GM18499 (cell line): ENCODE results near the gene SCARF1.

Source experiments
- ATAC-seq: cut with Tn5 transposase; IDR thresholded peaks from one replicate; pipeline ENCODE4 v1.9.1; 2021; ENCODE audit warnings: moderate number of reproducible peaks; ENCODE audit not compliant: insufficient read depth, unreplicated experiment

Gene SCARF1

DNA sequence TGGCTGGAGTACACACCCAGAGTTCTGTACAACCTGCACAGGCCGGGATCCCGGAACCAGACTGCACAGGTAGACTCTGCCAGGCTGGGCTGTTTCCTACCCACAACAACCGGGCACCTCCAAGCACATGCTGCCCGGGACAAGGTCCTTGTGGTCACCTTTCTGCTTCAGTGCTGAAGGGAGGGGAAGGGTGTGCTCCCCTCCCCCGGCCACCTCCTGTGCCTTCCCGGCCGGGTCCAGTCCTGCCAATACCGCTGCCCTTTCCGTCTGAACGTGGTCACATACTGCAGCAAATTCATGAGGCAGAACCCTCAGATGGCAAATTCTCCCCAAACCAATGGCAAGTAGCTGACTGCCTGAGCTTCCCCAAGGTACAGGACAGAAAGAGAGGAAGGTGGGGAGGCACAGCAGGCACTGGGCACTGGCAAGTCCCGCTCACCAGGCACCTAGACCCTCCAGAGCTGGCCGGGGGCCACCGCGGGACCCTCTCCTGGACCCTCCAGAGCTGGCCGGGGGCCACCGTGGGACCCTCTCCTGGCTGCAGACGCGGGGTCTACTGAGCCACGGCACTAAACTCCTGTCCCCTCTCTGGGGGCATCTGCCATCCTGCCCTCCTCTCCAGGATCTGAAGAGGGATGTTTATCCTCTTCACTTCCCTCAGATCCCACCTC is 39.7 kb downstream of the SCARF1 start:
- no peak for ATAC-seq

GRCh38 chr17:1604831-1605528 is 40.6 kb downstream of the SCARF1 start:
- no peak for ATAC-seq

- ATAC-seq: no peak
Measured at GRCh38 chr17:1601571-1601970, 44.0 kb downstream of the SCARF1 start.

DNA sequence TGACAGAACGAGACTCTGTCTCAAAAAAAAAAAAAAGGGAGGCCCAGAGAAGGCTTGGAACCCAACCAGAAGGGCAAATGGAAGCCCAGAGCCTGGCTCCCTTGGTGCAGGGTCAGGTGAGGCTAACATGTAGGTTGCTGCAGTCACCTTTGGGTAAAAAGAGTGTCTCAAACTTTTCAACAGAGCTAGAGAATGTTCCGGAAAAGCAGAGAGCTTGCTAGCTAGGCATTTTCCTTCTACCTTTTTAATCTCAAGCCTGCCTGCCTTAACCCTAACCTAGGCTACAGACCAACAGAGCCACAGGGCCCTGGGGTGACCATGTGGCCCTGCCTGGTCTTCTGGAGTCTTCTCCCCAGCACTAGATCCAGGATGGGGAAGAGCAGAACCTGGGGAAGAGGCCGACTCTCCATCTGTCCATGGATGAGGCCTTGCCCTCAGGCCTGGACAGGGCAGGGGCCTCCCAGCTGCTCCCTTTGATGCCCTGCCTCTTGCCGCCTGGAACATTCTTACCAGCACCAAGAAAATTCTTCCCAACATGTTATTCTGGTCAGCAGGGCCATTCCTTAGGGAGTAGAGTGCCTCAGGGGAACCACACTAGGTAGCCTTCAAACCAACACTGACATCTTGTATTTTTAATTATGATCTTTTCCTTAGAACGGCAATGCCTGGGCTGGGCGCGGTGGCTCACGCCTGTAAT is 47.0 kb downstream of the SCARF1 start:
- ATAC-seq: no peak

- no peak for ATAC-seq
Measured at GRCh38 chr17:1597861-1598342, 47.6 kb downstream of the SCARF1 start.

DNA sequence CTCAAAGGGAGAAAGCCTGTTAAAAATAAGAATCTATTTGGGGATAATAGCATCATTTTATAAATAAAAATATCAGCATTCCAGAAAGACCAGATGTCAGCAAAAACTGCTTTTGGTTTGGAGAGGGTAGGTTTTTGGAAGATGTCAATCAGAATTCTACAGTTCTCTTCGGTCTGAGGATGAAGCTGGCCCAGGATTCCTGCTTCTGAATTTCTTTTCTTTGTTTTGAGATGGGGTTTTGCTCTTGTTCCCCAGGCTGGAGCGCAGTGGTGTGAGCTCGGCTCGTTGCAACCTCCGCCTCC is 52.0 kb downstream of the SCARF1 start:
- ATAC-seq: no peak

DNA sequence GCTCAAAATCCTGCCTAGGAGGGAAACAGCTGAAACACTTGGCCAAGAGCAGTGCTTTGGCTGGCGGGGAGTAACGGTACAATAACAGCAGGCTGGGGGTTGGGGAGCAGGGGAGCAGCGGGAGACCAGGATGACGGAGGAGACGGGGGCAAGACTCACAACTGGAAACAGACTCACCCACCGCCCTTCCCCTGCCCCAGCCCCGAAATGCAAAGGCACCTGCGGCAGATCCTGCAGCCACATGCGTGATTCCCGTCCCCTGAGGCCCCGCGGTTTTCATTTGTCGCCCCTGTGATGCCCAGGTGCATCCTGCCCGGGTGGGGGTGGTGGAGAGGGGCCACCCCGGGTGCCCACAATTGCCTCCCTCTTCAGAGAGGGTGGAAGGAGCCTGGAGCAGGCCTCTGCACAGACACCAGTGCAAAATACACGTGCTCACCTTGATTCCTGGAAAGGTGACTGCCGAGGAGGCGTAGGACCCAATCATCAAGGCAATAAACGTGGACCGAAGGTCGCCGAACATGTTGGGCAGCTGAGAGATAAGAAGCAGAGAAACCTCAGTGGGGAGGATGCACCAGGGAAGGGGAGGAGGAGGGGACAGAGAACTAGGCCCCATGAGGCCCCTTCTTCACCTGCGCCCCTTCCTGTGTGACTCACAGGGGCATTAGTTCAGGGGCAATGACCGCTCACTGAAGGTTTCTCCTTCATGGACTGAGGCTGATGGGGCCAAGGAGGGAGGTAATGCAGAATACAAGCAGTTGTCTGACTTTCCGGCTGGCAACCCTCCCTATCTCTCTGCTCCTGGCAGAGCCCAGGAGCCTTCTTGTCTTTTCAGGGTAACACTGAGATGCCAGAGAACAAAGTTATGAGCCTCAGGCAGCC is 52.5 kb downstream of the SCARF1 start:
- no peak for ATAC-seq

- ATAC-seq: no peak
Measured at GRCh38 chr17:1591474-1592090, 54.0 kb downstream of the SCARF1 start.

- no peak for ATAC-seq
Measured at GRCh38 chr17:1590747-1591473, 54.6 kb downstream of the SCARF1 start.

DNA sequence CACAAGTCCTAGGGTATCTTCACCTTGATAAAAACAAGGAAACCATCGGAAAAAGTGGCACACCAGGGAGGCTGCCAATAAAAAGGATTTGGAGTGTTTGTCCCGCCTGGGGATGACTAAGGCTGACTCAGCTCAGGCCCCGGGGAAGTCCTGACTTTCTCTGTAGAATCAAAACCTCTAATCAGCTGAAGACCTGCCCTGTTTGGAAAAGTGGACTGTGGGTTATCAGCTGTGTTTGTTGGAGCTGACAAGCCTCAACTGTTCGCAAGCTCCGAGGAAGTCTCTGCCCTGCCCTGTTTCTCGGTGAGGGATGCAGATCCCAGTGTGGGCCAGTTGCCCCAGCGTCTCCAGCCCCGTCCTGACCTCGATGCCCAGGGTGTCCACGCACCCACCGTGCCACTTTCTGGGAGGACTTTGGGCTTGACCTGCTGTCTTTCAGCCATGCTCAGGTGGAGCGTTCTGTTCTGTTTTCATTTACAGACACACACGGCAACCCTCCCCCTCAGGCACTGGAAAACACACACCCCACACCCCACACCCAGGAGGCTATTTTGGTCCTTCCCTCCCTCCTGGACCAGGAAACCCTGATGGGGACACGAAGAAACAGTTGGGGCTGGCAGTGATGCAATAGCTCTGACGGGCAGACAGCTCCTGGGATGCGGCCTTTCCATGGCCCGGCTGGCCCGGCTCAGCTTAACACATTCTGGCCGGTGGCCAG is 55.3 kb downstream of the SCARF1 start:
- ATAC-seq: no peak

DNA sequence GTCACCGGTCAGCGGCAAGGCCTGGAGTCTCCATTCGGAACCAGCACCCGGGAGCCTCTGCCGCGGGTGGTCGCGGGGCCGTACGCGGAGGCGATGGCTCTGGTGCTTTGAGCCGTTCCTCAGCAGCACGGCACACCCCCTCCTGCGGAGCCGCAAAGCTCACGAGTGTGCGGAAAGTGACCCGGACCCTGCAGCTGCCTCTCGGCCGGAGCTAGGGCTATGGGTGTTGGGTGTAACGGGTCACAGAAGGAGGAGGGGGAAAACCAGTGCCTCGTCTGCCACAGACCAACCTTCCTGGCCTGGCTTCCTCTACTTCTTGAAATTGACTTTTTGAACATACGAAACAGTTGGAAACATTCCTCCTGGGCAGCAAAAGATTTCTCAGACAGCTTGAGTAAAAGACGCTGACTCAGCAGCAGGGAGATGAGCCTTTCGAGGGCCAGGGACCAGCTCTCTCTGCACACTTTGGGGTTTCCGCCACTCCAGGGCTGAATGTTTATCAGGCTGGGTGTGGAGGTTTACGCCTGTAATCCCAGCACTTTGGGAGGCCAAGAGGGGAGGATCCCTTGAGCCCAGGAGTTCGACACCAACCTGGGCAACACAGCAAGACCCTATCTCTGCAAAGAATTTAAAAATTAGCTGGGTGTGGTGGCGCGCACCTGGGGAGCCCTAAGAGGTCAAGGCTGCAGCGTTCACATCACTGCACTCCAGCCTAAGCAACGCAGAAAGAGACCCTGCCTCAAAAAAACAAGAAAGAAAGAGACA is 56.5 kb downstream of the SCARF1 start:
- ATAC-seq: no peak

DNA sequence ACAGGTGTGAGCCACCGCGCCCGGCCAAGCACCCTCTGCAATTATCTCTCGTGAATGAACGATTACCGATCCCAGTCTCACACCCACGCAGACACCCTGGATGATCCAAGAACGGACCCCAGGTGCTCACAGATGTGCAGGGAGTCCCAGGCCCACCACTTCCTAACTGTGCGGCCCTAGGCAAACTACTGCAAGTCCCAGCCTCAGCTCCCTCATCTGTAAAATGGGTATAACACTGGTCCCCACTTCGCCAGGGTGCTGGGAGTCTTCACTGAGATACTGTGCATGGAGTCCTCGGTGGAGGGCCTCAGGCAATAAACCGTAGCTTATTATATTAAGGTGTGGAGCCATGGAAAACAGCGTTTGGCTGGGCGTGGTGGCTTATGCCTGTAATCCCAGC is 61.4 kb downstream of the SCARF1 start:
- no peak for ATAC-seq
